KMS-11 (cell line): Measurements from ENCODE around the gene PRCD.

Experiments used
- H2AFZ ChIP-seq: fragments of 200-600 bp; sonication (generic); 2 replicates; pipeline ENCODE4 v1.6.1; 2016; ENCODE audit warnings: antibody characterized with exemption, mixed run types, low read depth
- H3K27ac ChIP-seq: fragments of 200-600 bp; sonication (generic); 2 replicates; pipeline ENCODE4 v1.6.1; 2016; ENCODE audit warnings: mild to moderate bottlenecking, mixed run types
- H3K27me3 ChIP-seq: fragments of 200-600 bp; sonication (generic); 2 replicates; pipeline ENCODE4 v1.6.1; 2017; ENCODE audit warnings: mild to moderate bottlenecking, low read depth, mixed run types, moderate library complexity; ENCODE audit not compliant: insufficient read depth
- H3K36me3 ChIP-seq: fragments of 200-600 bp; sonication (generic); 2 replicates; pipeline ENCODE4 v1.6.1; 2017; ENCODE audit warnings: mild to moderate bottlenecking, mixed run types; ENCODE audit not compliant: insufficient read depth
- H3K4me1 ChIP-seq: fragments of 200-600 bp; sonication (generic); 2 replicates; pipeline ENCODE4 v1.6.1; 2016; ENCODE audit warnings: mild to moderate bottlenecking, low read depth, mixed run types; ENCODE audit not compliant: poor library complexity, severe bottlenecking
- H3K4me2 ChIP-seq: fragments of 200-600 bp; sonication (generic); 2 replicates; pipeline ENCODE4 v1.7.0; 2016; ENCODE audit warnings: mild to moderate bottlenecking, mixed run types
- H3K4me3 ChIP-seq: fragments of 200-600 bp; sonication (generic); IDR thresholded peaks from 2 replicates; pipeline ENCODE4 v1.6.1; 2017; ENCODE audit warnings: low read depth, low read length, mixed read lengths; ENCODE audit not compliant: insufficient read depth
- H3K79me2 ChIP-seq: fragments of 200-600 bp; sonication (generic); 2 replicates; pipeline ENCODE4 v1.6.1; 2016; ENCODE audit warnings: low read depth, mixed run types; ENCODE audit not compliant: insufficient read depth
- H3K9ac ChIP-seq: fragments of 200-600 bp; sonication (generic); 2 replicates; pipeline ENCODE4 v1.6.1; 2016; ENCODE audit warnings: mild to moderate bottlenecking, mixed run types
- H4K20me1 ChIP-seq: fragments of 200-600 bp; sonication (generic); 2 replicates; pipeline ENCODE4 v1.6.1; 2016; ENCODE audit warnings: mild to moderate bottlenecking, mixed run types; ENCODE audit not compliant: insufficient read depth
- CTCF ChIP-seq: fragments of 200-600 bp; sonication (generic); conservative IDR thresholded peaks from 2 replicates; pipeline ENCODE4 v1.6.1; 2017; ENCODE audit warnings: low read depth, mild to moderate bottlenecking, antibody characterized with exemption, low read length, moderate library complexity, mixed read lengths

PRCD gene

GRCh38 chr17:76537578-76538280 lies 2.1 kb upstream of the PRCD start, which contains the start of gene CYGB:
CYGB (minus strand) TSS chr17:76537709; CDS start chr17:76537542, 167 bp downstream.
- no peak within 1 kb of the TSS for H3K4me2 ChIP-seq
- H4K20me1 ChIP-seq = no peaks in the 10 kb centered on the region
- no peaks in the 10 kb centered on the region for H3K36me3 ChIP-seq
- H2AFZ ChIP-seq = no peak within 1 kb of the TSS
- no peak within 1 kb of the TSS for H3K9ac ChIP-seq
- H3K4me3 ChIP-seq = no peak within 1 kb of the TSS
- no peak for TF ChIP-seq CTCF
- no peaks in the 10 kb centered on the region for H3K4me1 ChIP-seq
- H3K27me3 ChIP-seq = peaks cover 27% of the 10 kb centered on the region; the same call in 1 of the 2 replicates
- H3K27ac ChIP-seq = no peak within 1 kb of the TSS
- no peaks in the 10 kb centered on the region for H3K79me2 ChIP-seq

GRCh38 chr17:76538281-76538931 lies 1.4 kb upstream of the PRCD start:
- H3K4me2 ChIP-seq = no peak overlapping the region
- H2AFZ ChIP-seq = no peak overlapping the region
- H3K4me1 ChIP-seq = no peaks in the 10 kb centered on the region
- no peaks in the 10 kb centered on the region for H3K79me2 ChIP-seq
- no peaks in the 10 kb centered on the region for H3K36me3 ChIP-seq
- no peaks in the 10 kb centered on the region for H4K20me1 ChIP-seq
- no peak overlapping the region for H3K9ac ChIP-seq
- no peak for TF ChIP-seq CTCF
- peaks cover 34% of the 10 kb centered on the region for H3K27me3 ChIP-seq
- no peak overlapping the region for H3K27ac ChIP-seq
- H3K4me3 ChIP-seq = no peak overlapping the region

GRCh38 chr17:76538941-76539570 lies 788 bp upstream of the PRCD start:
- no peaks in the 10 kb centered on the region for H3K4me1 ChIP-seq
- no peak overlapping the region for H3K4me3 ChIP-seq
- H3K4me2 ChIP-seq = no peak overlapping the region
- no peak overlapping the region for H2AFZ ChIP-seq
- peaks cover 40% of the 10 kb centered on the region for H3K27me3 ChIP-seq
- H3K9ac ChIP-seq = no peak overlapping the region
- no peak for TF ChIP-seq CTCF
- H3K36me3 ChIP-seq = no peaks in the 10 kb centered on the region
- no peaks in the 10 kb centered on the region for H4K20me1 ChIP-seq
- H3K79me2 ChIP-seq = no peaks in the 10 kb centered on the region
- no peak overlapping the region for H3K27ac ChIP-seq

- Histone ChIP-seq H3K79me2 (no peaks in the 10 kb centered on the region), H2AFZ (no peak overlapping the region), H4K20me1 (no peaks in the 10 kb centered on the region), H3K4me1 (no peaks in the 10 kb centered on the region), H3K36me3 (no peaks in the 10 kb centered on the region), H3K4me3 (no peak overlapping the region), H3K27ac (no peak overlapping the region), H3K27me3 (peaks cover 43% of the 10 kb centered on the region), H3K4me2 (no peak overlapping the region), H3K9ac (no peak overlapping the region)
- TF ChIP-seq CTCF = no peak
Observed at GRCh38 chr17:76540381-76541300, 797 bp downstream of the PRCD start.
